IMR-90 (cell line): Measurements from ENCODE around the gene SLC50A1. TPM values are rescaled to one million over a fixed set of nuclear protein-coding genes. Genes with fewer than 3 reads are reported as not detected.

Source experiments
- ATAC-seq: fragments of 200-7000 bp; cut with Tn5 transposase; 2 replicates; pipeline ENCODE4 v1.9.1; 2020; ENCODE audit warnings: low read depth, mild to moderate bottlenecking, moderate library complexity
- BruUV-seq: library from RNA; stranded (reverse); fragments of 400-500 nt; replicated peaks from 2 replicates; lab custom pipeline; 2021; lab: Mats Ljungman, UMichigan
- CTCF ChIA-PET: fragments of 300-600 bp; formaldehyde crosslinking; extraction: SDS; loops from one replicate; lab custom pipeline; 2021; ENCODE audit warnings: antibody characterized with exemption; lab: Yijun Ruan, JAX
- POLR2A ChIA-PET: fragments of 300-600 bp; sonication (Branson Sonifier 250); formaldehyde crosslinking; loops from one replicate; lab custom pipeline; 2022; ENCODE audit warnings: antibody characterized with exemption; ENCODE audit not compliant: unreplicated experiment; lab: Charles Lee
- DNase-seq: peaks from one replicate; pipeline ENCODE4 v3.0.0; 2013
- H2AFZ ChIP-seq: replicated peaks from 2 replicates; pipeline ENCODE3; 2013; ENCODE audit warnings: low read length, mild to moderate bottlenecking; ENCODE audit not compliant: poor library complexity
- H2AK5ac ChIP-seq: 2 replicates; pipeline ENCODE4 v1.6.1; 2013; ENCODE audit warnings: low read depth, low read length, inconsistent platforms
- H2AK9ac ChIP-seq: replicated peaks from 2 replicates; pipeline ENCODE3; 2013; ENCODE audit warnings: mild to moderate bottlenecking, low read depth, low read length, moderate library complexity; ENCODE audit not compliant: poor library complexity
- H2BK120ac ChIP-seq: 2 replicates; pipeline ENCODE4 v1.6.1; 2013; ENCODE audit warnings: low read depth, low read length, inconsistent platforms
- H2BK15ac ChIP-seq: 3 replicates; pipeline ENCODE4 v1.6.1; 2013; ENCODE audit warnings: low read depth, low read length, inconsistent platforms
- H2BK20ac ChIP-seq: 2 replicates; pipeline ENCODE4 v1.6.1; 2013; ENCODE audit warnings: low read depth, mild to moderate bottlenecking, inconsistent platforms, low read length, moderate library complexity
- H2BK5ac ChIP-seq: 2 replicates; pipeline ENCODE4 v1.6.1; 2013; ENCODE audit warnings: mild to moderate bottlenecking, low read depth, low read length, inconsistent platforms; ENCODE audit not compliant: poor library complexity, severe bottlenecking
- H3K14ac ChIP-seq: replicated peaks from 2 replicates; pipeline ENCODE4 v1.6.1; 2013; ENCODE audit warnings: low read depth, low read length, inconsistent platforms
- H3K18ac ChIP-seq: 2 replicates; pipeline ENCODE4 v1.6.1; 2013; ENCODE audit warnings: low read depth, low read length, control low read depth
- H3K23ac ChIP-seq: 2 replicates; pipeline ENCODE4 v1.6.1; 2013; ENCODE audit warnings: low read depth, low read length, inconsistent platforms
- H3K27ac ChIP-seq: 2 replicates; pipeline ENCODE4 v1.5.1; 2013; ENCODE audit warnings: mild to moderate bottlenecking, control low read depth, low read length; ENCODE audit not compliant: insufficient read depth
- H3K27me3 ChIP-seq: 2 replicates; pipeline ENCODE4 v1.6.1; 2013; ENCODE audit warnings: low read length; ENCODE audit not compliant: control insufficient read depth, insufficient read depth
- H3K36me3 ChIP-seq: 2 replicates; pipeline ENCODE4 v1.6.1; 2013; ENCODE audit warnings: low read length, mixed read lengths; ENCODE audit not compliant: control insufficient read depth, insufficient read depth
- H3K4ac ChIP-seq: 2 replicates; pipeline ENCODE4 v1.6.1; 2013; ENCODE audit warnings: low read depth, low read length, inconsistent platforms
- H3K4me1 ChIP-seq: 2 replicates; pipeline ENCODE4 v1.6.1; 2013; ENCODE audit warnings: low read length, mixed read lengths; ENCODE audit not compliant: control insufficient read depth, insufficient read depth
- H3K4me2 ChIP-seq: 2 replicates; pipeline ENCODE4 v1.6.1; 2013; ENCODE audit warnings: low read depth, mild to moderate bottlenecking, control low read depth, low read length, moderate library complexity
- H3K4me3 ChIP-seq: 2 replicates; pipeline ENCODE4 v1.5.1; 2013; ENCODE audit warnings: low read depth, mild to moderate bottlenecking, control low read depth, low read length, moderate library complexity; ENCODE audit not compliant: insufficient read depth
- H3K56ac ChIP-seq: 2 replicates; pipeline ENCODE4 v1.6.1; 2013; ENCODE audit warnings: low read length, inconsistent platforms; ENCODE audit not compliant: insufficient read depth; ENCODE audit errors: extremely low read depth
- H3K79me1 ChIP-seq, 2 experiments: 2 replicates each; pipeline ENCODE4 v1.6.1; 2013; ENCODE audit warnings: low read length in 2 of 2, inconsistent platforms in 1 of 2, low read depth in 1 of 2
- H3K9ac ChIP-seq: 2 replicates; pipeline ENCODE4 v1.6.1; 2013; ENCODE audit warnings: low read depth, low read length, control low read depth
- H3K9me1 ChIP-seq: 2 replicates; pipeline ENCODE4 v1.6.1; 2013; ENCODE audit warnings: low read length, inconsistent platforms; ENCODE audit not compliant: insufficient read depth
- H3K9me3 ChIP-seq: 2 replicates; pipeline ENCODE4 v1.6.1; 2013; ENCODE audit warnings: low read length; ENCODE audit not compliant: control insufficient read depth, insufficient read depth
- H4K20me1 ChIP-seq: 2 replicates; pipeline ENCODE4 v1.6.1; 2013; ENCODE audit warnings: low read length, inconsistent platforms; ENCODE audit not compliant: insufficient read depth
- H4K5ac ChIP-seq: 2 replicates; pipeline ENCODE4 v1.6.1; 2013; ENCODE audit warnings: mild to moderate bottlenecking, low read depth, low read length, control low read depth
- H4K8ac ChIP-seq, 2 experiments: 2 replicates each; pipeline ENCODE4 v1.6.1; 2013; ENCODE audit warnings: low read depth in 2 of 2, low read length in 2 of 2, control low read depth in 1 of 2, inconsistent platforms in 1 of 2
- H4K91ac ChIP-seq: 2 replicates; pipeline ENCODE4 v1.6.1; 2013; ENCODE audit warnings: low read depth, low read length, inconsistent platforms; ENCODE audit not compliant: insufficient read depth
- BHLHE40 ChIP-seq: fragments of 150-350 bp; IDR thresholded peaks from 2 replicates; pipeline ENCODE4 v1.6.1; 2016; ENCODE audit warnings: mild to moderate bottlenecking, low read depth, low read length
- CEBPB ChIP-seq: IDR thresholded peaks from 2 replicates; pipeline ENCODE4 v1.6.1; 2012; ENCODE audit warnings: low read depth, low read length, improper control_type of control experiment
- CHD1 ChIP-seq: IDR thresholded peaks from 2 replicates; pipeline ENCODE4 v1.6.1; 2012; ENCODE audit warnings: low read depth, low read length, improper control_type of control experiment
- FOS ChIP-seq: fragments of 150-350 bp; IDR thresholded peaks from 2 replicates; pipeline ENCODE4 v1.6.1; 2016; ENCODE audit warnings: low read depth, low read length
- MAFK ChIP-seq: IDR thresholded peaks from 2 replicates; pipeline ENCODE4 v1.6.1; 2012; ENCODE audit warnings: low read depth, low read length, improper control_type of control experiment
- MAZ ChIP-seq: IDR thresholded peaks from 2 replicates; pipeline ENCODE4 v1.6.1; 2012; ENCODE audit warnings: low read depth, mild to moderate bottlenecking, low read length, improper control_type of control experiment, moderate library complexity, borderline replicate concordance
- MXI1 ChIP-seq: IDR thresholded peaks from 2 replicates; pipeline ENCODE4 v1.6.1; 2012; ENCODE audit warnings: low read depth, mild to moderate bottlenecking, low read length, moderate library complexity, borderline replicate concordance
- NFE2L2 ChIP-seq: fragments of 150-350 bp; IDR thresholded peaks from 2 replicates; pipeline ENCODE4 v1.6.1; 2016; ENCODE audit warnings: low read depth, mild to moderate bottlenecking, low read length
- POLR2A ChIP-seq: IDR thresholded peaks from 2 replicates; pipeline ENCODE4 v1.6.1; 2012; ENCODE audit warnings: mild to moderate bottlenecking, low read depth, low read length
- RAD21 ChIP-seq: IDR thresholded peaks from 2 replicates; pipeline ENCODE4 v1.6.1; 2012; ENCODE audit warnings: low read length, improper control_type of control experiment
- RCOR1 ChIP-seq: IDR thresholded peaks from 2 replicates; pipeline ENCODE4 v1.6.1; 2012; ENCODE audit warnings: mild to moderate bottlenecking, low read length, improper control_type of control experiment; ENCODE audit not compliant: insufficient replicate concordance
- RFX5 ChIP-seq: IDR thresholded peaks from 2 replicates; pipeline ENCODE4 v1.8.0; 2012; ENCODE audit warnings: low read depth, mild to moderate bottlenecking, low read length, moderate library complexity
- SMC3 ChIP-seq: fragments of 150-350 bp; IDR thresholded peaks from 2 replicates; pipeline ENCODE4 v1.6.1; 2016; ENCODE audit warnings: low read depth, mild to moderate bottlenecking, antibody characterized with exemption, low read length, moderate library complexity
- WGBS, 2 experiments: methylation state at CpG; one replicate each; pipeline versions ENCODE4 v1.1.5 to v1.1.7; 2013; ENCODE audit warnings: missing lambda C conversion rate in 2 of 2; ENCODE audit not compliant: insufficient read length in 1 of 2; ENCODE audit errors: extremely low coverage in 2 of 2; 5-methylcytosine and 5-hydroxymethylcytosine counted together
- dilution Hi-C: fragments of 300-500 bp; cut with HindIII; formaldehyde crosslinking; loops from one replicate; pipeline ENCODE4 v1.14.3; 2018; ENCODE audit warnings: low sequenced_read_pairs; ENCODE audit not compliant: unreplicated experiment
- in situ Hi-C: fragments of 300-500 bp; cut with MboI; formaldehyde crosslinking; loops from 3 replicates; pipeline ENCODE4 v1.14.3; 2019; ENCODE audit warnings: low sequenced_read_pairs, inconsistent platforms, mixed read lengths
- intact Hi-C: fragments of 100-400 bp; cut with micrococcal nuclease; formaldehyde crosslinking; loops from 2 replicates; pipeline ENCODE4 v1.10.0; 2022
- polyA plus RNA-seq, 3 experiments: library from polyadenylated mRNA; depleted of rRNA; stranded (reverse); fragments of >200 nt; gene quantifications; 2 replicates each; pipeline ENCODE4 v1.2.3, GENCODE V29; 2012; ENCODE audit warnings: low replicate concordance in 1 of 3
- total RNA-seq: library from RNA; depleted of rRNA; stranded (reverse); fragments of >200 nt; gene quantifications from 2 replicates; pipeline ENCODE4 v1.2.3, GENCODE V29; 2012
- TF ChIP-seq, protein P1 (sequence below): conservative IDR thresholded peaks from 2 replicates; pipeline ENCODE4 v1.5.1; 2012; ENCODE audit warnings: mild to moderate bottlenecking, low read depth, low read length, improper control_type of control experiment
- TF ChIP-seq, protein P2 (sequence below): fragments of 150-350 bp; IDR thresholded peaks from 2 replicates; pipeline ENCODE4 v1.6.1; 2016; ENCODE audit warnings: low read depth, mild to moderate bottlenecking, low read length, moderate library complexity, borderline replicate concordance
- TF ChIP-seq, protein P3 (sequence below): fragments of 150-350 bp; IDR thresholded peaks from 2 replicates; pipeline ENCODE4 v1.6.1; 2017; ENCODE audit warnings: mild to moderate bottlenecking, antibody characterized with exemption, low read length, low read depth

Gene SLC50A1
- total and polyA plus RNA-seq, 2 of the 4 experiments (the other 2 are of a cell fraction) = 20.6 to 20.8 TPM

DNA sequence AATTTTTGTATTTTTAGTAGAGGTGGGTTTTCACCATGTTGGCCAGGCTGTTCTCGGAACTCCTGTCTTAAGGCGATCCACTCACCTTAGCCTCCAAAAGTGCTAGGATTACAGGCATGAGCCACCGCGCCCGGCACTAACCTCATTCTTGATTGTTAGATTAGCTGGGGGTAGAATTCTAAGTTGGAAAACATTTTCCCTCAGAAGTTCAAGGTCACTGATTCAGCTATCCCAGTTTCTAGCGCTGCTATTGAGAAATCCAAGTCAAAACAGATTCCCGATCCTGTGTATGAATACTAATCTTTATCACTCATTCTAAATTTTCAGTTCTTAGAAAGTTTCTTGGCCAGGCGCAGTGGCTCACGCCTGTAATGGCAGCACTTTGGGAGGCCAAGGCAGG, 32.3 kb upstream of the SLC50A1 start:
- Histone ChIP-seq H2BK120ac (no peak overlapping the region), H3K36me3 (no peaks in the 10 kb centered on the region), H4K91ac (no peak overlapping the region), H3K79me1 (no peaks in the 10 kb centered on the region), H3K23ac (no peak overlapping the region), H3K4me1 (no peaks in the 10 kb centered on the region), H2AK5ac (no peak overlapping the region), H2BK5ac (no peak overlapping the region), H3K56ac (no peak overlapping the region), H4K20me1 (no peaks in the 10 kb centered on the region), H3K14ac (no peak overlapping the region), H2AFZ (no peak overlapping the region), H3K4me2 (no peak overlapping the region), H4K8ac (no peak overlapping the region), H3K27ac (no peak overlapping the region), H3K9ac (no peak overlapping the region), H3K4me3 (no peak overlapping the region), H4K5ac (no peak overlapping the region), H2BK15ac (no peak overlapping the region), H2BK20ac (no peak overlapping the region), H3K9me3 (no peaks in the 10 kb centered on the region), H3K9me1 (no peaks in the 10 kb centered on the region), H3K4ac (no peak overlapping the region), H3K27me3 (peaks cover 39% of the 10 kb centered on the region), H3K18ac (no peak overlapping the region), H2AK9ac (no peak overlapping the region)
- no peak for ATAC-seq
- no peak for DNase-seq
- dilution Hi-C loops (no loop called here), intact Hi-C loops (no loop called here), in situ Hi-C loops (no loop called here)
- 0% methylated on average over 1 of the region's 9 CpGs; no CpG with 5 or more reads in 1 of the 2 experiments for WGBS, 2 experiments
- no TSS peak for BruUV-seq
- CTCF ChIA-PET = no interaction called here
- TF ChIP-seq, protein P1, sequence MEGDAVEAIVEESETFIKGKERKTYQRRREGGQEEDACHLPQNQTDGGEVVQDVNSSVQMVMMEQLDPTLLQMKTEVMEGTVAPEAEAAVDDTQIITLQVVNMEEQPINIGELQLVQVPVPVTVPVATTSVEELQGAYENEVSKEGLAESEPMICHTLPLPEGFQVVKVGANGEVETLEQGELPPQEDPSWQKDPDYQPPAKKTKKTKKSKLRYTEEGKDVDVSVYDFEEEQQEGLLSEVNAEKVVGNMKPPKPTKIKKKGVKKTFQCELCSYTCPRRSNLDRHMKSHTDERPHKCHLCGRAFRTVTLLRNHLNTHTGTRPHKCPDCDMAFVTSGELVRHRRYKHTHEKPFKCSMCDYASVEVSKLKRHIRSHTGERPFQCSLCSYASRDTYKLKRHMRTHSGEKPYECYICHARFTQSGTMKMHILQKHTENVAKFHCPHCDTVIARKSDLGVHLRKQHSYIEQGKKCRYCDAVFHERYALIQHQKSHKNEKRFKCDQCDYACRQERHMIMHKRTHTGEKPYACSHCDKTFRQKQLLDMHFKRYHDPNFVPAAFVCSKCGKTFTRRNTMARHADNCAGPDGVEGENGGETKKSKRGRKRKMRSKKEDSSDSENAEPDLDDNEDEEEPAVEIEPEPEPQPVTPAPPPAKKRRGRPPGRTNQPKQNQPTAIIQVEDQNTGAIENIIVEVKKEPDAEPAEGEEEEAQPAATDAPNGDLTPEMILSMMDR = no peak
- TF ChIP-seq, protein P2, sequence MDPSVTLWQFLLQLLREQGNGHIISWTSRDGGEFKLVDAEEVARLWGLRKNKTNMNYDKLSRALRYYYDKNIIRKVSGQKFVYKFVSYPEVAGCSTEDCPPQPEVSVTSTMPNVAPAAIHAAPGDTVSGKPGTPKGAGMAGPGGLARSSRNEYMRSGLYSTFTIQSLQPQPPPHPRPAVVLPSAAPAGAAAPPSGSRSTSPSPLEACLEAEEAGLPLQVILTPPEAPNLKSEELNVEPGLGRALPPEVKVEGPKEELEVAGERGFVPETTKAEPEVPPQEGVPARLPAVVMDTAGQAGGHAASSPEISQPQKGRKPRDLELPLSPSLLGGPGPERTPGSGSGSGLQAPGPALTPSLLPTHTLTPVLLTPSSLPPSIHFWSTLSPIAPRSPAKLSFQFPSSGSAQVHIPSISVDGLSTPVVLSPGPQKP = no peak
- TF ChIP-seq NFE2L2 (no peak), RAD21 (no peak), BHLHE40 (no peak), RCOR1 (no peak), SMC3 (no peak), MAFK (no peak), MAZ (no peak), RFX5 (no peak), FOS (no peak), CHD1 (no peak), CEBPB (no peak), MXI1 (no peak), POLR2A (no peak)
- TF ChIP-seq, protein P3, sequence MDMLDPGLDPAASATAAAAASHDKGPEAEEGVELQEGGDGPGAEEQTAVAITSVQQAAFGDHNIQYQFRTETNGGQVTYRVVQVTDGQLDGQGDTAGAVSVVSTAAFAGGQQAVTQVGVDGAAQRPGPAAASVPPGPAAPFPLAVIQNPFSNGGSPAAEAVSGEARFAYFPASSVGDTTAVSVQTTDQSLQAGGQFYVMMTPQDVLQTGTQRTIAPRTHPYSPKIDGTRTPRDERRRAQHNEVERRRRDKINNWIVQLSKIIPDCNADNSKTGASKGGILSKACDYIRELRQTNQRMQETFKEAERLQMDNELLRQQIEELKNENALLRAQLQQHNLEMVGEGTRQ = no peak
- POLR2A ChIA-PET = interaction anchor here (0.6 kb wide), 1 partner anchor 59 kb away, joined by 8 read pairs; no protein-coding TSS in a partner anchor
